GM19463 (cell line): ENCODE measurements around the gene RASGRP2.

ENCODE experiments used
- ATAC-seq: cut with Tn5 transposase; IDR thresholded peaks from one replicate; pipeline ENCODE4 v1.9.1; 2021; ENCODE audit warnings: mild to moderate bottlenecking, moderate library complexity; ENCODE audit not compliant: unreplicated experiment

RASGRP2 gene

DNA sequence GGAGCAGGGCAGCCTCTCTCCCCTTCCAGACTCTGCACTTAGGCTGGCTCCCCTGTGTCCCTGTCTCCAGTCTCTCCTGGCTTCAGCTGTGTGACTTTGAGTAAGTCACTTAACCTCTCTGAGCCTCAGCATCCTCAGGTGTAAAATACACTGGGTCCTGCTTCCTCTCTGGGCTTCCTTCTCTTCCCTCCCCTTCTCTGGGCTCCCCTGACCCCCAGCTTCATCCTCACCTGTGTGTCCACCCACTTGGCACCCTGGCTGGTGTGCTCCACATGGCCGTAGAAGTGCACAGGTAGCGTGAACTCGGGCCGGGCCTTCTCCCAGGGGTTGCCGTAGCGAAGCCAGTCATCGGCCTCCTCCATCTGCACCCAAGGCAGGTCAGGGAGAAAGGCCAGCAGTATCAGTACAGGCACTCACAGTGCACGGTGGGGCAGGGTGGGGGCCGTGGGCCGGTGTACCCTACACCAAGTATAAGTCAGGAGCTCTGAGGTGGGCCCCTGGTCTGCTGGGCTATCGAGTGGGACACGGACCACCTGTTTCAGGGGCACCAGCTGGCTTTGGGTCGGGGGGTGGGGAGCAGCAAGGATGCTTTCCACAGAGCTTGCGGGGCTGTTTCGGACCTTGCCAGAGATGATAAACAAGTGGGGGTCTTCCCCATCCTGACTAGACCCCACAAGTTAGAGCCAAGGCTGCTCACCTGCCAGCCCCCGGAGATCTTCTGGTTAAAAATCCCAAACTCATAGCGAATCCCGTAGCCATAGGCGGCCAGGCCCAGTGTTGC, 13.8 kb upstream of the RASGRP2 start:
- ATAC-seq = no peak

DNA sequence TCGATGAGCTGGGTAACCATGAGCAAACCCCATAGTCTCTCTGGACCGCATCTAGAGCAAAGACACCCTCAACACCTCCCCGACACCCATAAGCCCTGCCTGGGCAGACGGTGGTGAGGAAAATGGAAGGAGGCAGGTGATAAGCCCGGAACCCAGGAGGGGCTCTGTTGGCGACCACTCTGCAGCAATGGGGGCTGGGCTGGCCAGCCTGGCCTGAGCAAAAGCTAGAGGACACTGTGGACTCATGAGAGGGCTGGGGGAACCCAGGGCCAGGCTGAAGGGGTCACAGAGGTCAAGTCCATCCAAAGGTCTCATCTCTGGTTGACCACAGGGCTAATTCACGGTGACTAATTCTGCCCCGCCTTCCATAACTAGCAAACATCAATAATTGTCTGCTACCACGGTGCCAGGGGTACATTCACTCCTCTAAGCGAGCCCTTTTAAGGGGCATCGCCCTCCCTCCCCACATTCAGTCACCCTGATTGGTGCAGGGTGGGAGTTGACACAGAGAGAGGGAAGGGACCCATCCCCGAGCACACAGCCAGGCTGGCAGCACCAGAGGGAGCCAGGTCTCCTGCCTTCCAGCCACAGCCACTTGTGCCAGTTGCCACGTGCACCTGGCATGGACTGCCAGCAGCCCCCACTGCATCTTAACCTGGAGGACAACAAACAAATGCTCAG, 11.9 kb upstream of the RASGRP2 start:
- no peak for ATAC-seq

DNA sequence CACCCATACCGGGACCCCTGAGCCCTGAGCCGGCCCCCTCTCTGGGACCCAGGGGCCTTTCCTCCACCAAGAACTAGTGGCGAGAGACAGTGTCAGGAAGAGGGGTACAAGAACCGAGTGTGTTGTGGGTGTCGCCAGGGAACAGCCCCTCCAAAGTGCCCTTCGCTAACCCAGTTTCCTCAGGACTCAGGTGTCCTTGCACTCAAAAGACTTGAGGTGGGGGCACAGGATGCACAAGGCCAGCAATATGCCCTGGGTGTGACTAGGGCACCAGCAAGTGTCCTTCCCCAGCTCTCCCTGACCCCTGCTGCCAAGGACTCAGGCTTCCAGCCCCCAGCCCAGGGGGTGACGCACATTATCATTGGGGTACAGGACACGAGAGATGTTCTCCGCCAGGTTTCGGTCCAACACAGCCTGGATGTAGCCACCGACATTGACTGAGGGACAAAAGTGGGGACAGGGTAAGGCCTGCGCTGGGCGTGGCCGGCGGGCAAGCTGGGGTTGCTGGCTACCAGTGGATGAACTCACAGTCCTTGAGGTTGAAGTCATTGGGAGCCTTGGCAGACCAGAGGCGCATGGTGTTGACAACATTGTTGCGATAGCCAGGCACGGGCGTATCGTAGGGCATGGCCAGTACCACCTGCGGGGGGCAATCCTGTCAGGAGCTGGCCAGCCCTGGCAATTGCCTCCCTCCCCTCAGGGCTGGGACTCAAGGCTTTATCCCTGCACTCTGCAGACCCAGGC, 11.1 kb upstream of the RASGRP2 start:
- ATAC-seq = no peak

DNA sequence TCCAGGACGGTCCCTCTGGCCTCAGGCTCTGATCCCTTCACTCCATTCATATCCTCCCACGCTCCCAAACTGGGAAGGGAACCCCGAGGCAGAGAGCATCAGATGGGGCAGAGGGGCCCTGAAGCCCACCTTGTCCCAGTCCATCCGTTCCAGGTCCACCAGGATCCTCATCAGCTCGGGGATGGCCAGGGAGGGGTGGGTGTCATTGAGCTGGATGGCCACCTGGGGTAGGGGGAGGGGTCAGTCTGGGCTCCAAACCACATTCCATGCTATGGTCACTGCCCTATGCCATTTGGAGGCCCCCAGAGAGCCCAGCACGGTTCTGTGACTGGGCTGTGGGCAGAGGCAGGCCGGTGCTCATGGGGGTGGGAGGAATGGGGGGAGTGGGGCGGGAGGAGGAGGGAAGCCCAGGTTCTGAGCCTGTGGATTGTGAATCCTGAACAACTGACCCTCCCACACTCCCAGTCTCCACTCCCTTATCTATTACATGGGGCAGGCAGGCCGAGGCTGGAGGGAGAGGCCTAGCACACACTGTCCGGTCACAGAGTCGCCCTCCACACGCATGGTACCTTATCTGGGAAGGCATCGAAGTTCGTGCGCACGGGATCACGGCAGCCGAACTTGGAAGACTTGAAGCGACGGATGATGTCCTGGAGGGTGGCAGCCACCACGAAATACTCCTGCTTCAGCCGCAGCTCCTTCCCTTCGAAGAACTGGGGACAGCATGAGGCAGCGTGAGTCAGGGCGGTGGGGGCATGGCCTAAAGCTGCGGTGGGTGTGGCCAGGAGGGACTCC, 10.4 kb upstream of the RASGRP2 start:
- ATAC-seq = no peak

DNA sequence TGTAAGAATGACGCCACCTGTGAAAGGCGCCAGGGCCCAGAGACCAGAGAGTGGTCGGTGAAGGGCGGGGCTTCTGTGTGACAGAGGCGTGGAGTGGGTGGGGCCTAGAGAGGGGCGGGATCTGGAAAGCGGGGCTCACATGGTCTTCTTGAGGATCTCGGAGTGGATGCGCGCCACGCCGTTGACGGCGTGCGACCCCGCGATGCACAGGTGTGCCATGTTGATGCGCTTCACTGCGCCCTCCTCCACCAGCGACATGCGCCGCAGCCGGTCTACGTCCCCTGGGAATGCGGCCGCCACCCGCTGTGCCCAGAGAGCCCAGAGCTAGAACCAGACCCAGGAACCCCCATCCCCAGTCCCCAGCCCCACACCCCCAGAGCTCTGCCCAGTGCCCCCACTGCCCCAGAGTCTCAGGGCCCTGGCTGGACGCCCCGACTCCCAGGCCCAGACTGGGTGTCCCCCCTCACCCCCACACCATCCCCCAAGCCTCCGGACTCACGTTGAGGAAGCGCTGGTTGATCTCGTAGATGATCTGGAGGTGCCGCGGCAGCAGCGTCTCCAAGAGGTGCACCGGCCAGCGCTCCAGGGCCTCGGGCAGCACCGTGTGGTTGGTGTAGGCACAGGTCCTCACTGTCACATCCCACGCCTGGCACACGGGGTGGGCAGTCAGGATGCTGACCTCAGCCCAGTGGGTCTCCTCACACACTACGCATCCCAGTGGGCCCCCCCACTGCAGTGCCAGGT, 9.6 kb upstream of the RASGRP2 start:
- ATAC-seq = no peak

DNA sequence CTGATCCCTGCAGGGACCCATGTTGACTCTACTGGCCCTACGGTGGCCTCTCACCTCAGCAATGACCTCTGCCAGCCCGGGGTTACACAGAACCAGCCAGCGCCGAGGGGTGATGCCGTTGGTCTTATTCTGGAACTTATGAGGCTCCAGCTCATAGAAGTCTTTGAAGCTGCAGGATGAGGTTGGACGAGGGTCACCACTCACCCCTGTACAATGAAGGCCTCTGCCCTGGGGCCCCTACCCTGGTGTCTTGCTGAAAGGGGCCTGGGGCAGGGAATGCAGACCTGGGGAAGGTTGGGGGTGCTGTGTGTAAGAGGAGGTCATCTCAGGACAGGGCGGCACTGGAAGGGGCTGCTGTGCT, 9.1 kb upstream of the RASGRP2 start:
- ATAC-seq = no peak

DNA sequence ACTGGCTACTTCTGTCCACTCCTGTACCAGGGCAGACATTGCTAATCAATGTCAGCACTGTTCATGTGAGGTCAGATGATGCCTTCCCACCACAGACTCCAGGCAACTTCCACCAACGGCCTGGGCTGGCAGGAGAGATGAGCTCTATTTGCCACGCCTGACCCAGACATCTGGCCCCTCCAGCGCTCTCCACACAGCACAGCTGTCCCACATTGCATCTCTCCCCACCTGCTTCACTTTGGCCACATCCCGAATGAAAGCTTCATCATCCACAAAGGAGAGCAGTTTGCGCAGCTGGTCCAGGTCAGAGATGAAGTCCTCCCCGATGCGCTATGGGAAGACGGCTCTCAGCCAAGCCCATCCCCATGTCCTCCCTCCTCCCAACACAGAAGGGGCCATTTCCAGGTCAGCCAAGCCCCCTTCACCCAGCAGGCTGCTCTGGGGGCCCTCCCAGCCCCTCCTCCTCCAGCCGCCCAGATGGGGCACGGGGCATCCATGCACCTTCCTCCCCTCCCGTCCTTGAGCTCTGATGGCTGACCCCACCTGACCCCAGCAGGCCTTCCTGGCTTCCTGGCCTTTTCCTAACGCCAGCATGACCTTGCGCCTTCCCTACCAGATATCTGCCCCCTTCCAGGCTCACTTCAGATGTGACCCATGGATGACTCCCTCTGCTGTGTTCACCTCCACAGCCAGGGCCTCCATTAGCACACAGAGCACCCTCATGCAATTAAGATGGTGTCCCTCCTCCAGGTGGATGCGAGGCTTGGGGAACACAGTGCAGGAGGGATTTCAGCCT, 8.4 kb upstream of the RASGRP2 start:
- no peak for ATAC-seq

DNA sequence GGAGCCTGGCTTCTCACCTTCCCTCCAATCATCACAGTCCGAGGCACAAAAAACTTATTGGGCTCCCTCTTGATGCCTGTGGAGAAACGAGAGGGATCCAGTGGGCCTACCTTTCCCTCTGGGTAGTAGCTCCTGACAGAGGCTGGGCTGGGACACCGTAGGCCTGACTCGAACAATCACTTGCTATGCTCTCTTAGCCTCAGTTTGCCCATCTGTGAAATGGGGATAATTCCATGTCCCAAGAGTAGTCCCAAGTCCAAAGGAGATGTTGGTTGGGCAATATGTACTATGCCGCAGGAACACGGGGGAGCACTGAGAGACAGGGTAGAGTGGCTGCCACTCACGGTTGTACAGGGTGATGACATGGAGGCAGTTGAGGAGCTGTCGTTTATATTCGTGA, 7.6 kb upstream of the RASGRP2 start:
- ATAC-seq = no peak

DNA sequence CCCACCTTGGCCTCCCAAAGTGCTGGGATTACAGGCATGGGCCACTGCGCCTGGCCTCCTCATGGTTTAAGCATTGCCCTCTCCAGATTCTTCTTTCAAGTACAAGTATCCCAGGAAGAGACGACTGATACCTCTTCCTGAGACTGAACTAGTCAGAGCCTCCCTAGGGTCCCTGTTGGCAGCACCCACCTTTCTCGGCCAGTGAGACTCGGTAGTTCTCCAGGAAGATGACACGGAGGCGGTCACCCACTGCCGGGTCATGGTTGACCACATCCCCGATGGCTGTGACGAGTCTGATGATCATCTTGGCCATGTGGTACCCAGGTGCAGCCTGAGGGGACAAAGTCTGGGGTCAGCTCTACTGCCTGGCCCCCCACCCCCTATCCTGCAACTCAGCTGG, 7.2 kb upstream of the RASGRP2 start:
- no peak for ATAC-seq

DNA sequence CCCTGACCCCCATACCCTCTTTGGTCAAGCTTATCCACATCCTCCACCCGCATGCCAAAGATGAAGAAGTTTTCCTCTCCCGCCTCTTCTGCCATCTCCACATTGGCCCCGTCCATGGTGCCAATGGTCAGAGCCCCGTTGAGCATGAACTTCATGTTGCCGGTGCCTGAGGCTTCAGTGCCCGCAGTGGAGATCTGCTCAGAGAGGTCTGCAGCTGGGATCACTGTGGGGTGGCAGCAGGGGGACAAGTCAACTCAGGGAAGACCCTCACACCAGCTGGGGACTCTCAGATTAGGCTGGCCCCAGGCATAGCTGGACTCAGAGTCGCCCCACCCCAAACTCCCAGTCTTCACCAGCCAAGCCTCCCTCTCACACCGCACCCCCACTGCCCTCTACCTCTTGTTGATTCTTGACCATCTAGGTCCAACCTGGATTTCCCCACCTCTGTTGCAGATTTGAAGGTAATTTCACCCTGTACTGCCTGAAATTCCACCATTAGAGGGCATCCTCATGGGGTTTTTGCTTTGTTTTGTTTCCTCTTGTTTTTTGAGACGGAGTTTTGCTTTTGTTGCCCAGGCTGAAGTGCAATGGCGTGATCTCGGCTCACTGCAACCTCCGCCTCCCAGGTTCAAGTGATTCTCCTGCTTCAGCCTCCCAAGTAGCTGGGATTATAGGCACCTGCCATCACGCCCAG, 6.6 kb upstream of the RASGRP2 start:
- ATAC-seq = no peak

DNA sequence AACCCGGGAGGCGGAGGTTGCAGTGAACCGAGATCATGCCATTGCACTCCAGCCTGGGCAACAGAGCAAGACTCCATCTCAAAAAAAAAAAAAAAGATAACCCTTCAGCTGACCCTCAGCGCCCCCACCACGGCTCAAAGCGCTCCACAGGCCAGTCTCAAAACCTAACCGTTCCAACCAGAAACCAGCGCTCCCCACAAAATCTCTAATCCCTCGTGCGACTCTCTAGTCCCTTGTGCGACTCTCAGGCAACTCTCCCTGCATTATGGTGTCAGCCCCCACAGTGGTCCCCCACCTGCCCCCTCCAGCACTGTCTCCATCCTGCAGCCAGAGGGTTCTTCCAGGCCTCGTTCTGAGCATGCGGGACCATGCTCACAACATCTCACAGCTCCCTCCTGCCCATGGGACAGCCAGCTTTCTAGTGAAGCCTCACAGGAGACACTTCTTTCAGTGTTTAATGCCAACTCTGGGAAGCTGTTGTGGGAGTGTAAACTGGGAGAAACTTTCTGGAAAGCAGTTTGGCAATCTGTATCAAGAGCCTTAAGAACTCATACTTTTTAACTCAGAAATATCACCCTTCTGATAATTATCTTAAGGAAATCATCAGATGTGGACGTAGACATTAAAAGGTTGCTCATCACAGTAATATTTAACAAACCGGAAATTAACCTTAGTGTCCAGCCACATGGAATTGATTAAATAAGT, 4.2 kb upstream of the RASGRP2 start:
- no peak for ATAC-seq

DNA sequence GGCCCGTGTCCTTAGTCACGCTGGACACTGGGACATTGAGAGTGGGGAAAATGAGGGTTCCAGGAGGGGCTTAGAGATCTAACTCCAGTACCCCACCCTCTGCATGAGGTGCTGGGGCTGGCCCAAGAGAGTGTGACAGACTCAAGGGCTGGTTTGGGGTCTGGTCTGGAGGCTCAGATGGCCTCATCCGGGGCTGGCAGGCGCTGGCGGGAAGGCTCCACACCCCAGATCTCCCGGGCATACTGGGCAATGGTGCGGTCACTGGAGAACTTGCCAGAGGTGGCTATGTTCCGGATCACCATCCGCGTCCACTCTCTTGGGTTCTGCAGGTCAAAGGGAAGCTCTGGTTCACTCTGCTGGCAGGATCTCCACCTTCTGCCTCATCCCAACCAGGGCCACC, 2.5 kb upstream of the RASGRP2 start:
- no peak for ATAC-seq

DNA sequence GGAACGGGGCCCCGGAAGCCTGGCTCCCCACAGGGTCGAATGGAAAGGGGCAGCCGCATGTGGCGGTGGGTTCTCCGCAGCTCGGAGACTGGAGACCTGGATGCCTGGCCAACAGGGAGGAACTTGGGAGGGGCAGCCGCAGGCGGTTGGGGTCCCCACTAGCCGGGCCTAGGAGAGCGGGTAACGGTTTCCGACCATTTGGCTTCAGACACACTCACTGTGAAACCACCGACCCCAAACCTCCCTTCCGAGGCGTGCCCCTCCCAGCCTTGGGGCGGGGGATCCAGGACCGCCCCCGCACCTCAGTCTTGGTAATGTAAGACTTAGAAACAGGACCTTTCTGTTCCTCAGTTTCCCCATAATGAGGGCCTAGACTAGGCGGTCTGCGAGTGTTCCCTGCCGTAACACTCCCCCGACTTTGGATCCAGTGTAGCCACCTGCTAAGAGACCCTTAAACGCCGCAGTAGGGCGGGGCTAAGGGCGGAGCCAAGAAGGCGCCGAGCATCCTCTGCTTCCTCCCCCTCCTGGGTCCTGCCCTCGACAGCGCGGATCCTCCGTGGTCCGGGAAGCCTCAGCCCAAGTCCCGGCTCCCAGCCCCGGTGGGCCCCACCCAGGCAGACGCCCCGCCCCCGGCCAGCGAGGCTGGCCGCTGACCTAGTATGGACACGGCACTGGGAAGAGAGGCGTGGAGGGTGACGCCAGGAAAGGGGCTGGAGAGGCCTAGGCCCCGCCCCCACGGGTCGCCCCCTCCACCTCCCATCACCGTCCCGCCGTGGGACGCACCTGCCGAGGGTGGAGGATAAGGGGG, 1.8 kb upstream of the RASGRP2 start:
- no peak for ATAC-seq

DNA sequence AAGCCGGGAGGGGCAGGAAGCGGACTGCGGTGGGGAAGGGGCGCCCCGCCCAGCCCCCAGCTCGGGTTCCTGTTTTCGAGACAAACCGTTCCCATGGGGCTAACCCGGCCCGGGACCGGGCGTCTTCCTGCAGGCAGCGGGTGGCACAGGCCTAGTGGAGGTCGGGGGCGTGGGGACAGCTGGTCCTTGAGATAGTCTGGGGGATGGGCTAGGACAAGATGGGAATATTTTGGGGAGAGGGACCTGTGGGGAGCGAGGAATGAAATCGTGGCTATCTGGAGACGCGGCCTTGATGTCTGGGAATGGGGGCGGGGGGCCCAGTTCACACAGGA, 1.2 kb upstream of the RASGRP2 start:
- no peak for ATAC-seq

DNA sequence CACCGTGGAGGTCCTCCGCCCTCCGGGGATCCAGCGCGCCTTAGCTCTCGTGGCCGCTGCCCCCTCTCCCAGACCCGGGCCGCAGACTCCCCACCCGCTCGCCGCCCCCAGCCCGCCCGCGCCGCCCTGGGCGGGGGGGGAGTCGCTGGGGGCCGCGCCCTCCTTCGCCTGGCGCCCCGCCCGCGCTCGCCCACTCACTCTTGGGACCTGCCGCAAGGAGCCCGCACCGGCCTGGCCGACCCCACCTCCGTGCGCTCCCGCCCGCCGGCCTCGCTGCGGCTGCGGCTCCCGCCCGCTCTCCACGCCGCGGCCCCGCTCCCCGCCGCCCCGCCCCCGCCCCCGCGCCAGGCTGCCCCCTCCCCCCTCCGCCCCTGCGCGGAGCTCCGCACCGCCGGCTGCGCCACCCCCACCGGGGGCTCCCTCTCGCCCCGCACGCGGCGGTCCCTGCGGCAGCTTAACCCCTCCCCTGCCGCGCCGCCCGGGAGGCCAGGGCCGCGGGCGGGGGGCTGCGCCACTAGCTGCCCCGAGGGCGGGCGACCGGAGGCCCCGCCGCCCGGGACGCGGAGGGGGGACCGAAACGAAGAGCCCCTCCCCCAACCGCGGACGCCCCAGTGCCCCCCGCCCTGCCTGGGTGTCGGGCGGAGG, 724 bp upstream of the RASGRP2 start:
- no peak for ATAC-seq

DNA sequence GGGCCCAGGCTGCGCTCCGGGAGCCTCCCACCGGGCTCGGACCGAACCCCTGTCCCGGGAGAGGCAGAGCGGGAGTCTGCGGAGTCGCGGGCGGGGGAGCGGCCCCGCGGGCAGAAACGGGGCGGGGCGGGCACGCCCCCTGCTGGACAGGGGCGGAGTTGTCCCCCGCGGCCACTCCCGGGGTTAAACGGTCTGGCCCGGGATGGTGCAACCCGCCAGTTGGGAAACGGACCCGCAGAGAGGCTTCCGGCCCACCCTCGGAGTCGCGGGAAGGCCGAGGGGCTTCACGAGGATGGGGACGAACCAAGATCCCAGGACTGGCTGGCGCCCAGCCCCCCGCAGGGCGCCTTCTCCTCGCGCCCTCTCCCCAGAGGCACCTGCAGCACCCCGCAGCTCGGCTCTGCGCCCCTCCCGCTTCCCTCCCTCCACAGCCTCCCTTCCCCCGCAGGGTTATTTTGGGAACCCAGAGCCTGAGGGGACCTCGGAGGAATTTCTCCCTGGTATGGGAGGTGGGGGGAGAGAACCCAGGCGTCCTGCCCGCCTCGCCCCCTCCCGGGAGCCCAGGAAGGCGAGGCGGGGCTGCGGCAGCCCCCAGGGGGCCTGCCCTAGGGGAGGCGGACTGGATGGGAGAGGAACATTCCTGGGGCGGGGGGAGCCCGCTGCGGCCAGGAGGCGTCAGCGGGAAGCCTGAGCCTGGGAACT, 902 bp downstream of the RASGRP2 start:
- no peak for ATAC-seq
